CMK (cell line): Measurements from ENCODE around the gene CEACAM18.
"Not testable (repeated sequence)": the region's sequence is repeated elsewhere in the genome, so short reads cannot be mapped to it uniquely, and the experiment has no call there.

Experiments
- DNase-seq: peaks from one replicate; pipeline ENCODE4 v3.0.0-alpha.2; 2010; ENCODE audit warnings: low read depth

The CEACAM18 gene

GRCh38 chr19:51493776-51494175 lies 15.4 kb downstream of the CEACAM18 start:
- DNase-seq = no peak

GRCh38 chr19:51497666-51498065 lies 19.3 kb downstream of the CEACAM18 start:
- DNase-seq = no peak

- not testable (repeated sequence) for DNase-seq
Observed at GRCh38 chr19:51500931-51501330, 22.6 kb downstream of the CEACAM18 start.

GRCh38 chr19:51501594-51502263 lies 23.4 kb downstream of the CEACAM18 start, which contains the start of gene SIGLEC12:
Gene SIGLEC12 (minus strand): TSS chr19:51501800. CDS start chr19:51501733, 67 bp downstream.
- DNase-seq = peak; percentile 72

GRCh38 chr19:51503286-51503817 lies 25.0 kb downstream of the CEACAM18 start:
- DNase-seq = no peak

GRCh38 chr19:51503896-51504295 lies 25.6 kb downstream of the CEACAM18 start:
- DNase-seq = no peak

GRCh38 chr19:51505904-51506303 lies 27.6 kb downstream of the CEACAM18 start:
- DNase-seq = no peak

GRCh38 chr19:51507192-51507591 lies 28.9 kb downstream of the CEACAM18 start:
- no peak for DNase-seq

GRCh38 chr19:51507640-51508058 lies 29.3 kb downstream of the CEACAM18 start:
- DNase-seq = peak; percentile 81

- peak; percentile 91 for DNase-seq
Observed at GRCh38 chr19:51508059-51508733, 29.9 kb downstream of the CEACAM18 start.

GRCh38 chr19:51509823-51510660 lies 31.7 kb downstream of the CEACAM18 start:
- peak; percentile 66 for DNase-seq

- DNase-seq = no peak
Observed at GRCh38 chr19:51511353-51511752, 33.0 kb downstream of the CEACAM18 start.

- DNase-seq = no peak
Observed at GRCh38 chr19:51513968-51514367, 35.6 kb downstream of the CEACAM18 start.

GRCh38 chr19:51514866-51515481 lies 36.6 kb downstream of the CEACAM18 start:
- peak; percentile 72 for DNase-seq

- no peak for DNase-seq
Observed at GRCh38 chr19:51520728-51521127, 42.4 kb downstream of the CEACAM18 start.

GRCh38 chr19:51521357-51521756 lies 43.0 kb downstream of the CEACAM18 start:
- DNase-seq = no peak

GRCh38 chr19:51521781-51522180 lies 43.4 kb downstream of the CEACAM18 start:
- no peak for DNase-seq

GRCh38 chr19:51524666-51525264 lies 46.4 kb downstream of the CEACAM18 start:
- no peak for DNase-seq

- no peak for DNase-seq
Observed at GRCh38 chr19:51525651-51526050, 47.3 kb downstream of the CEACAM18 start.

- no peak for DNase-seq
Observed at GRCh38 chr19:51529301-51529700, 51.0 kb downstream of the CEACAM18 start.

- no peak for DNase-seq
Observed at GRCh38 chr19:51530616-51531015, 52.3 kb downstream of the CEACAM18 start.
